ENCODE measurements around the gene STAC. TPM values are rescaled to one million over a fixed set of nuclear protein-coding genes. Genes with fewer than 3 reads are reported as not detected.

STAC gene
- 7.4 and 12.5 TPM in 2 replicates for total RNA-seq

GRCh38 chr3:36380221-36381031 lies at the start of gene STAC:
TSS of gene STAC (plus strand) at chr3:36380504. CDS start at chr3:36380644, 140 bp downstream.

All from bladder microvascular endothelial cell (primary cell).